Fibroblast of lung (primary cell): Measurements from ENCODE around the gene STX12.

ENCODE experiments used
- EZH2 ChIP-seq: IDR thresholded peaks from 2 replicates; pipeline ENCODE4 v1.5.1; 2012; ENCODE audit warnings: low read length, control low read depth, mild to moderate bottlenecking; ENCODE audit errors: missing control alignments
- TF ChIP-seq, protein P1 (sequence below), 2 donors: IDR thresholded peaks in 1 of 2; conservative IDR thresholded peaks in 1 of 2; 1 replicate in 1 of 2; 2 replicates in 1 of 2; pipeline ENCODE4 v1.5.1; 2011 to 2012; ENCODE audit warnings: low read length in 2 of 2, control low read depth in 1 of 2, inconsistent platforms in 1 of 2, low read depth in 1 of 2, mild to moderate bottlenecking in 1 of 2

DNA sequence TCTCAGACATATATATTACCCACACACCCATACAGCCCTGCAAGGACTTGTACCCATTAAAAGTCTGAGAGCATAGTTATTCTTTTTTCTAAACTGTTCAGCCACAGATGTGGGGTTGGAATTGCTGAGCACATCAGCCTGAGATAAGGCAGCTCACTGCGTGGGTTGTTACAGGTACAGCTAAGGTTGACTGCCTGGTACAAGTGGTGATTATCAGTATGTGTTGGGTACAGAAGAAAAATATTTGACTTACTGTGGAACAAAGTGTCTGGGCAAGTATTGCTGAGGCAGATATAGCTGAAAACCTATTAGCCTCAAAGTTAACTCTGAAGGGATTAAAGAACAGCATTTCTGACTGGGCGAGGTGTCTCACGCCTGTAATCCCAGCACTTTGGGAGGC, 5.0 kb downstream of the STX12 start:
- TF ChIP-seq EZH2, result no peak
- TF ChIP-seq, protein P1, sequence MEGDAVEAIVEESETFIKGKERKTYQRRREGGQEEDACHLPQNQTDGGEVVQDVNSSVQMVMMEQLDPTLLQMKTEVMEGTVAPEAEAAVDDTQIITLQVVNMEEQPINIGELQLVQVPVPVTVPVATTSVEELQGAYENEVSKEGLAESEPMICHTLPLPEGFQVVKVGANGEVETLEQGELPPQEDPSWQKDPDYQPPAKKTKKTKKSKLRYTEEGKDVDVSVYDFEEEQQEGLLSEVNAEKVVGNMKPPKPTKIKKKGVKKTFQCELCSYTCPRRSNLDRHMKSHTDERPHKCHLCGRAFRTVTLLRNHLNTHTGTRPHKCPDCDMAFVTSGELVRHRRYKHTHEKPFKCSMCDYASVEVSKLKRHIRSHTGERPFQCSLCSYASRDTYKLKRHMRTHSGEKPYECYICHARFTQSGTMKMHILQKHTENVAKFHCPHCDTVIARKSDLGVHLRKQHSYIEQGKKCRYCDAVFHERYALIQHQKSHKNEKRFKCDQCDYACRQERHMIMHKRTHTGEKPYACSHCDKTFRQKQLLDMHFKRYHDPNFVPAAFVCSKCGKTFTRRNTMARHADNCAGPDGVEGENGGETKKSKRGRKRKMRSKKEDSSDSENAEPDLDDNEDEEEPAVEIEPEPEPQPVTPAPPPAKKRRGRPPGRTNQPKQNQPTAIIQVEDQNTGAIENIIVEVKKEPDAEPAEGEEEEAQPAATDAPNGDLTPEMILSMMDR (conservative IDR thresholded peaks at IDR 0.05 in 1 of 2, IDR thresholded peaks at IDR 0.05 in 1 of 2; ENCODE audit: low read depth in 1 of 2, low read length in 2 of 2), result no peak
